ENCODE data around the gene PCBP4. TPM values are rescaled to one million over a fixed set of nuclear protein-coding genes. Genes with fewer than 3 reads are reported as not detected.

The PCBP4 gene
- total RNA-seq, 2 donors from 2014 or later, result 16.6 to 24.7 TPM

GRCh38 chr3:51999846-52000245, 32.6 kb upstream of the PCBP4 start:
- TF ChIP-seq POLR2A (IDR thresholded peaks at IDR 0.05), result no peak
- TF ChIP-seq CTCF (IDR thresholded peaks at IDR 0.05), result no peak
- Histone ChIP-seq H3K4me3 (no peak overlapping the region), H3K27ac (no peak overlapping the region), H3K4me1 (peaks cover 14% of the 10 kb centered on the region), H3K36me3 (replicated peaks in 1 of 2; ENCODE audit: insufficient read depth in 1 of 2, low read depth in 2 of 2) (no peaks in the 10 kb centered on the region), H3K27me3 (no peaks in the 10 kb centered on the region), H3K9me3 (no peaks in the 10 kb centered on the region)
- DNase-seq, result no peak
- intact Hi-C loops (cut with DNase I), result loop anchor here (5.0 to 10.0 kb wide), 3 partner anchors 55 to 142 kb away; partner anchors contain the start of genes PARP3 and RRP9
- WGBS, 2 donors, result 49 to 54% methylated on average over 2 of the region's 2 CpGs
- ATAC-seq, result no peak

- no peaks in the 10 kb centered on the region for H3K27me3 ChIP-seq
- ATAC-seq, result no peak
- H3K4me1 ChIP-seq, result peaks cover 25% of the 10 kb centered on the region
- no peak overlapping the region for H3K4me3 ChIP-seq
- H3K36me3 ChIP-seq (replicated peaks in 1 of 2; ENCODE audit: insufficient read depth in 1 of 2, low read depth in 2 of 2), result peaks cover 0 to 7% of the 10 kb centered on the region in 2 donors
- no peak for DNase-seq
- 58 to 71% methylated on average over 7 of the region's 7 CpGs for WGBS, 2 donors
- H3K9me3 ChIP-seq, result no peaks in the 10 kb centered on the region
- intact Hi-C loops (cut with DNase I), result loop anchor here (10.0 kb wide), 1 partner anchor 54 kb away; the partner anchor contains the start of genes PARP3 and RRP9
- no peak for TF ChIP-seq CTCF (IDR thresholded peaks at IDR 0.05)
- no peak for TF ChIP-seq POLR2A (IDR thresholded peaks at IDR 0.05)
- no peak overlapping the region for H3K27ac ChIP-seq
These were observed 31.5 kb upstream of the PCBP4 start for GRCh38 chr3:51998774-51999173.

- TF ChIP-seq POLR2A (IDR thresholded peaks at IDR 0.05), result no peak
- no peak for TF ChIP-seq CTCF (IDR thresholded peaks at IDR 0.05)
- 41 to 44% methylated on average over 7 of the region's 7 CpGs for WGBS, 2 donors
- no peaks in the 10 kb centered on the region for H3K27me3 ChIP-seq
- H3K4me3 ChIP-seq, result no peak overlapping the region
- ATAC-seq (no peak), DNase-seq (no peak)
- intact Hi-C loops (cut with DNase I), result loop anchor here (10.0 kb wide), 1 partner anchor 53 kb away; the partner anchor contains the start of genes PARP3 and RRP9
- no peaks in the 10 kb centered on the region for H3K9me3 ChIP-seq
- H3K36me3 ChIP-seq (replicated peaks in 1 of 2; ENCODE audit: insufficient read depth in 1 of 2, low read depth in 2 of 2), result peaks cover 0 to 11% of the 10 kb centered on the region in 2 donors
- H3K4me1 ChIP-seq, result peaks cover 32% of the 10 kb centered on the region
- peak overlapping the region in 2 of 4 donors; percentile 2 to 20 for H3K27ac ChIP-seq
These were observed 30.8 kb upstream of the PCBP4 start for GRCh38 chr3:51997935-51998596.

DNA sequence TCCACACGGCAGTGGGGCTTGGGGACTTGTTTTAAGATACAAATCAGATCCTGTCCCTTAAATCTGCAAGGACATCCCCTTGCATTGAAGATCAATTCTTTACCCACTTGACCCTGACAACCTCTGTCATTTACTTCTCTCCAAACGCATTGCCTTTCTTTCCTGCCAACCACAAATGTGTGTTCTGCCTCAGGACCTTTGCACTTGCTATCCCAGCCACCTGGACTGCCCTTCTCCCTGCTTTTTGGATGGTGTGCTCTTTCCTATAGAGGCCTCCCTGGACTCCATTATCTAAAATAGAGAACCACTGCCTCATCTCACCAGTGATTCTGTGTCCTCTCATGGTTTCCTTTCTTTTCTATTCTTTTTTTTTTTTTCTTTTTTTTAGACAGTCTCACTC, 29.9 kb upstream of the PCBP4 start:
- intact Hi-C loops (cut with DNase I), result loop anchor here (10.0 kb wide), 1 partner anchor 52 kb away; the partner anchor contains the start of genes PARP3 and RRP9

More for the DNA sequence above, 29.9 kb upstream of the PCBP4 start:
- H3K36me3 ChIP-seq (replicated peaks in 1 of 2; ENCODE audit: insufficient read depth in 1 of 2, low read depth in 2 of 2), result peaks cover 0 to 11% of the 10 kb centered on the region in 2 donors
- no peak overlapping the region for H3K4me3 ChIP-seq
- WGBS, 2 donors, result 47 to 51% methylated on average over 2 of the region's 2 CpGs
- peaks cover 40% of the 10 kb centered on the region for H3K4me1 ChIP-seq
- ATAC-seq (no peak), DNase-seq (no peak)
- no peak for TF ChIP-seq CTCF (IDR thresholded peaks at IDR 0.05)
- TF ChIP-seq POLR2A (IDR thresholded peaks at IDR 0.05), result no peak
- no peak overlapping the region for H3K27ac ChIP-seq
- H3K9me3 ChIP-seq, result no peaks in the 10 kb centered on the region
- H3K27me3 ChIP-seq, result no peaks in the 10 kb centered on the region

All from body of pancreas (tissue), 4 donors.